SKM-1 treated with dmso at 0.1 percent for 144 hours (cell line): ENCODE results near the gene DCUN1D3.

ENCODE experiments used
- DNase-seq: peaks from one replicate; lab custom pipeline; 2025; ENCODE audit not compliant: unreplicated experiment; lab: John Stamatoyannopoulos, UW

DCUN1D3 gene

GRCh38 chr16:20920091-20920490 is 19.9 kb upstream of the DCUN1D3 start:
- DNase-seq = no peak

- no peak for DNase-seq
Observed at GRCh38 chr16:20918486-20919239, 18.5 kb upstream of the DCUN1D3 start.

GRCh38 chr16:20916942-20917341 is 16.8 kb upstream of the DCUN1D3 start:
- peak; percentile 87 for DNase-seq

DNA sequence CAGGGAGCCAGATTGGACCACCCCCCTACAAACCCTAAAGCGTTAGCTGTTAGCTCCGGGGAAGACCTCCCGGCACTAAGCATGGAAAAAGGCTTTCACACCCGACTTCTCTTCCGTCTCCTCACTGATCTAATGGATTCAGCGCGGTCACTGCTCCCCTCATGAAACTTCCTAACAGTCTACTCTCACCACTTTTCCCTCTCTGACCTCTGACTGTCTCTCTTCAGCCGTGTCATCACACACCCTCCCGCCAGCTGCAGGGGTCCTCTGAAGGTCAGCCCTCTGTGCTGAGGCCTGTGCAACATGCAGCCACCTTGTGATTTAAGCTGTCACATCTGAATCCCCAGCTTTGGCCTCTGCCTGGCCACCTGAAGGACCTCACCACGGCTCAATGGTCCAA is 16.1 kb upstream of the DCUN1D3 start:
- DNase-seq = no peak

GRCh38 chr16:20911361-20911760 is 11.2 kb upstream of the DCUN1D3 start:
- no peak for DNase-seq

DNA sequence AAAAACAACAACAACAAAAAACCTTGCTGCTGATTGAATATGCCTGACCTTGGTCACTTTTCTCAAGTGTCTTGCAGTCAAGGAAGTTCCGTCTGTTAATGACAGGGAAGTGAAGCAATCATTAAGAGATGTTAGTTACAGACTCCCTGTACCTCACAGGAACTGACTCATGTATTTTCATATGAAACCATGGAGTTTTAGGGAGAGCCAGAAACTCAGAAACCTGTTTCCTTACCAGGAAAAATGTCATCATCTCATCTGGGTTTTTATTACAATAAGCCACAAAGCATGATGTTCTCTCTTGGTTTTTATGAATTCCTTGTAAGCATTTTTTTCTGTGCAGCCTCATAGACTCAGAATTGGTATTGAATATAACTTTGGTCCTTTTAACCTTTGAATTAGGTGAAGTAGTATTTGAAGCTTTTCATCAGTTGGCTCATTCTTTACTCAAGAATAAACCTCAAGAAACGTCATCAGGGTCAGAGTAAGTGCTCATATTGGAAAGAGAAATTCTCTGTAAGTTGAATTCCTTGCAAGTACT is 10.7 kb upstream of the DCUN1D3 start:
- DNase-seq = peak; percentile 91

- no peak for DNase-seq
Observed at GRCh38 chr16:20906341-20907255, 6.4 kb upstream of the DCUN1D3 start.

- no peak for DNase-seq
Observed at GRCh38 chr16:20905576-20905975, 5.4 kb upstream of the DCUN1D3 start.

GRCh38 chr16:20904507-20905081 is 4.4 kb upstream of the DCUN1D3 start:
- peak; percentile 83 for DNase-seq

DNA sequence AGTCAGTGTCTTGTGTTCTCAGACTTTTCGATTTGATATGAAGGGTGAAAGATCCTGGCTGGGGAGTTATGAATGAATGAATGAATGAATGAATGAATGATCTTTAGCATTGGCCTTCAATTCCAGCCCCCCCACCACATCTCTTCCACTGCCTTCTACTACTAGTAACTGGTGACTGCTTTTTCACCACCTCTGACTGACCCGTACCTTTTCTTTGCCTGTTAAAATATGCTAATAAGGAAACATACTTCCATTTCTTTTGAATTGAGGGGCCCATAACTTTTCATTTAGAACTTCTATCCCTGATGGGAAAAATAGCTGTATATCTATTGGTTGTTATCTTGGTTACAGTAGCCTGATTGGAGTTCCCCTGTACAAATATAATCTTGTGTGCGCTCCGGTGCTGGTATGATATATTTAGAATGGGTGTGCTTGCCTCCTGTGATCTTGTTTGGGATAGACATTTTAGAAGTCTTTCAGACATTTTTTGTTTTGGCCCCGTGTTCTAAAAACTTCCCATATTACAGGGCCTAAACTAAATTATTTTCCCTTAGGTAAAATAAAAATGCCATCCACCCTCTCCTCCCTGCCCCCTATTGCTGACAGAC is 3.8 kb upstream of the DCUN1D3 start:
- peak; percentile 45 for DNase-seq

DNA sequence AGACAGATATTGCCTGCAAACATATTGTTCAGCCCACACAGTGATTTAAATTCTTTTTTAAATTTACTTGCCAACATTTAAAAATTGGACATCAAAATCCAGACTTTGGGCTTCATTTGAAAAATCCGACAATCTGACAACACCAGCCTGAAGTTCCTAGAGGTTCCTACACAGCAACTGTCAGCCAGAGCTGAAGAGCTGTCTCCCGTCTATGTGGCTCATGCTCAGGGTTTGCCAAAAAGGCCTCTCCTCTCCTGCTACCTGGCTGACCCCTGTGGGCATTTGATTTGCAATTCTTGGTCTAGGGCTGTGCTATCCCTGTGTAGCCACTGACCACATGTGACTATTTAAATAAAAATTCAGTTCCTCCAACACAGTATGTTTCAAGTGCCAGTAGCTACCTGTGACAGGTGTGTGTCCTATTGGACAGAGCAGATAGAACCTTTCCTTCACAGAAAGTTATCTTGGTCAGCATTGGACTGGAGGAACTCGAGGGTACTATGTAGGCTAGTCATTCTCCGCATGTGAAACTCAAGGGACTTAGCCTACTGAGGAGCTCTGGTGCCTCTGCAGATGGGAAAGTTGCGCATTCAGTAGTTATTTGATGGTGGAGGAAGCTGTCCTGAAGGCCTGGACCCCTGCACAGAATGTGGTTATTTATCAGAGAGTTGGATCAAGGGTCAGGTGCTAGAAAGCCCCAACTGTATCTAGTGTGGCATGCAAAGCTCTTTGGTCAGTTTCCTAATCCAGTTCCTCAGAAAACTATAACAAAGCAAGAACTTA is 3.1 kb upstream of the DCUN1D3 start:
- DNase-seq = no peak

GRCh38 chr16:20902426-20902825 is 2.3 kb upstream of the DCUN1D3 start:
- DNase-seq = no peak

- peak; percentile 35 for DNase-seq
Observed at GRCh38 chr16:20901436-20902112, 1.4 kb upstream of the DCUN1D3 start.

- no peak for DNase-seq
Observed at GRCh38 chr16:20901068-20901435, 894 bp upstream of the DCUN1D3 start.

DNA sequence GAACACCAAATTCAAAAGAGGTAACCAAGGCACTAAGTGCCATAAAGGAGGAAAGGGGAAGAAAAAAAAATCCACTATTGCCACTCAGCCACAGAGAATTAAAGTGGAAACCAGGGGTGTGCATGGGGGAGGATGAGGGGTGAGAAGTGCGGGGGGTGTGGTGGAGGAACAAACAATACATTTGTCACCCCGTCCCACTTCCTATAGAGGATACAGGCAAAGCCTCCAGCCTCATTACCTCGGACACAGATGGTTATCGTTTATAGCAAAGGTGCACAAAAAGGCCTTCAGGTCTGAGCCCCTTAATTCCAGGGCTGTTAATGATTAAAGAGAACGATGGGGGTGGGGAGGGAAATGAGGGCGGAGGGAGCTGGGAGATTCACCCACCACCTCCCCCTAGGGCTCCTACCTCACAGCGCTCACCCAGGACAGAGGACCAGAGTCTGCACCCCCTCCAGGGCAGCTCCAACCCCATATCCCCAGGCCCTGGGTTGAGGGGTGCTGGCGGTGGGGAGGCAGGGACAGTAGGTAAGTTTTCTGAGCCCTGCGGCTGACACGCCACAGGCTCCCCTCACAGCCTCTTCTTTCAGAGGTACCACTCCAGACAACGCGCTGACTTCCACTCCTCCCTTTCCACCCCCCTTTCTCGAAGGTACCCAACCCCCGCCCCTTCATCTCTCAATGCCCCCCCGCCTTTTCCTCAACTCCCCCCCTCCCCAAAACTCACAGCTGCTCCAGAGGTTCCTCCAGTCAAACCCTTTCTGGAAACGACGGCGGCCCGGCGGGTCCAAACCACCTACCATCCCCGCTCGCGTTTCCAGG is 470 bp downstream of the DCUN1D3 start:
- DNase-seq = no peak

DNA sequence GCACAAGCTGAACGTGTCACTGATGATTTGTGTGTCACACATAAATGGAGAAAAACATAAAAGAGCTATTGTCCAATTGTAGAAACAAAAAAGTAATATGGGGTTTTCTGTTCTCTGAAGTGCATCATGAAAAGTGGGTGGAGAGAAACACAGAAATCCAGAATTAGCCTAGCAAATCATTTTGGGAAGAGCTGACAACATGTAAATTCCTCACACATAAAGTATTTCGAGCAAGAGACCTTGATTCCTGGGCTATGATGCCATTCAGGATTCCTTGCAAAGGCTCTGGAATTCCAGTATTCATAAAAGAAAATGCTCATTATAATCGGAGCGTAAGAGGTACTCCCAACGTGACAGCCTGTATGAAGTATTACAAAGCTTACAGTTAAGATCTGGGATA is 1.1 kb downstream of the DCUN1D3 start:
- no peak for DNase-seq

DNA sequence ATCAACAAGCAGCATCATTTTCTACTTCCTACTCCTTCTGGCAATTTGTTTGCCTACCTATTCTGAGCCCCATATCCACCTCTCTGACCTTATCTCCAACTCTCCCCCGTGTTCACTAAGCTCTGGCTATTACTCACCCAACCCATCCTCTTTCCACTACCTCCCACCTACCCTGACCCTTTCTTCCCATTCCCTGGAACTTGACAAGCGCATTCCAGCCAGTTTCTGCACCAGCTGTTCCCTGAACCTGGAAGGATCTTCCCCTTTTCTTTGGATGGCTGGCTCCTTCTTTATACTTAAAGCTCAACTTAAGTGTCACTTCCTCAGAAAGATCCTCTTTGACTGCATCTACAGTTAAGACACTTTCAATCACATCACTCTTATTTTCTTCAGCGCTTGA is 2.2 kb downstream of the DCUN1D3 start:
- no peak for DNase-seq

DNA sequence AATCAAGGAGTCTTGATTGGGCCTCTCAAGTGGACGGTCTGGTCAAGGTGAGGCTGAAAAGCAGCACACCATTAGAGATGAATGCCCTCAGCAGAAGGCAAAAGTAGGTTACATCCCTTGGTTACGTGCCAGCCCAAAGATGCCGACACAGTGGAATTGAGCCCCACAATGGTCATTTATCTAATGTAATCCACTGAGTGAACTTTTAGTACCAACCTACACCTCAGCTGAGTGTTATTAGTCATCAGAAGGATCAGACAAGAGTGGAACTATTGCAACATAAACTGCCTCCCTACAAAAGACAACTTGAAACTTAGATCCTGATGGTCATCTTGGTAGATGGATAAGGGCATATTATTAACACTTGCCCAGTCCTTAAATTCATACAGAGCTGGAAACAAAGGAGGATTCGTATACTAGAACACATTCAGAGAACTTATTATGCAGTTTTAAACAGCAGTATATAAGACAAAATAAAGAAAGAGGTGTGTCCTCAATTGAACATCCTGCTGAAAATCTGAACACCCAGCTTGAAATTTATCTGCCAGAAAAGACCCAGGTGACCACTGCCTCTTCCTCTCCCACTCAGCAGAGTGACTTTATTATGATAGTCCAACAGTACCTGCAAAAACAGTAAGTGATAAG is 2.8 kb downstream of the DCUN1D3 start:
- DNase-seq = no peak

DNA sequence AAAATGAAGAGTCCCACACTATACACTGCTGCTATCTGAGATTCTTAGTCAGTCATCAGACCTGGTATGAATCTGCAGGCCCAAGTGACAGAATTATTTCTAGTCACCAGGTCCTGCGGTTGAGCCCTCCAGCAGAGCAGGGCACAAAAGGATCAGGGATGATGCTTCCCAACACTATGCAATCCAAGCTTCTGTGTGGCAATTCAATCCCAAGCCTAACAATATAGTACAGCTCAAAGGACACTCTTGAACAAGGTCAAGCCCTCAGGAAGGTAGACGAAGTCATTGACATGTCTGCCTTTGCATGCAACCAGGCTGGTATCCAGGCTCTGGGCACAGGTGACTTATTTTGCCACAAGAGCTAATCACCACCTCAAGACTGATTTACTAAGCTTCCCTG is 5.8 kb downstream of the DCUN1D3 start:
- no peak for DNase-seq
